ENCODE results near the gene WNK4.

GRCh38 chr17:42798383-42799380, 18.3 kb downstream of the WNK4 start, which contains the start of the genes CNTD1 and COA3:
- peak in 1 of 2 donors; percentile 2 for TF ChIP-seq CTCF (conservative IDR thresholded peaks at IDR 0.05 in 1 of 2, IDR thresholded peaks at IDR 0.05 in 1 of 2; ENCODE audit: low read depth in 1 of 2, low read length in 2 of 2)
- no peak for TF ChIP-seq EZH2 (IDR thresholded peaks at IDR 0.05; ENCODE audit: low read length, missing control alignments)

Measured in fibroblast of lung (primary cell).